Panc1 (cell line): ENCODE measurements around the gene GP2.

Experiments
- CTCF ChIP-seq: fragments of 450-650 bp; IDR thresholded peaks from 2 replicates; pipeline ENCODE4 v1.5.1; 2017; ENCODE audit warnings: mild to moderate bottlenecking
- SIN3A ChIP-seq: IDR thresholded peaks from 2 replicates; pipeline ENCODE4 v1.6.1; 2012; ENCODE audit warnings: low read depth, mild to moderate bottlenecking, low read length, moderate library complexity, borderline replicate concordance; ENCODE audit not compliant: insufficient read depth
- TF ChIP-seq, protein P1 (sequence below), 2 experiments: IDR thresholded peaks; 2 replicates each; pipeline ENCODE4 v1.6.1; 2011 to 2012; ENCODE audit warnings: low read depth in 2 of 2, control low read depth in 1 of 2, low read length in 1 of 2, mild to moderate bottlenecking in 1 of 2, moderate library complexity in 1 of 2; ENCODE audit not compliant: insufficient read depth in 1 of 2

GRCh38 chr16:20280259-20280658 lies 47.1 kb downstream of the GP2 start:
- TF ChIP-seq SIN3A (no peak), CTCF (no peak)
- TF ChIP-seq, protein P1, sequence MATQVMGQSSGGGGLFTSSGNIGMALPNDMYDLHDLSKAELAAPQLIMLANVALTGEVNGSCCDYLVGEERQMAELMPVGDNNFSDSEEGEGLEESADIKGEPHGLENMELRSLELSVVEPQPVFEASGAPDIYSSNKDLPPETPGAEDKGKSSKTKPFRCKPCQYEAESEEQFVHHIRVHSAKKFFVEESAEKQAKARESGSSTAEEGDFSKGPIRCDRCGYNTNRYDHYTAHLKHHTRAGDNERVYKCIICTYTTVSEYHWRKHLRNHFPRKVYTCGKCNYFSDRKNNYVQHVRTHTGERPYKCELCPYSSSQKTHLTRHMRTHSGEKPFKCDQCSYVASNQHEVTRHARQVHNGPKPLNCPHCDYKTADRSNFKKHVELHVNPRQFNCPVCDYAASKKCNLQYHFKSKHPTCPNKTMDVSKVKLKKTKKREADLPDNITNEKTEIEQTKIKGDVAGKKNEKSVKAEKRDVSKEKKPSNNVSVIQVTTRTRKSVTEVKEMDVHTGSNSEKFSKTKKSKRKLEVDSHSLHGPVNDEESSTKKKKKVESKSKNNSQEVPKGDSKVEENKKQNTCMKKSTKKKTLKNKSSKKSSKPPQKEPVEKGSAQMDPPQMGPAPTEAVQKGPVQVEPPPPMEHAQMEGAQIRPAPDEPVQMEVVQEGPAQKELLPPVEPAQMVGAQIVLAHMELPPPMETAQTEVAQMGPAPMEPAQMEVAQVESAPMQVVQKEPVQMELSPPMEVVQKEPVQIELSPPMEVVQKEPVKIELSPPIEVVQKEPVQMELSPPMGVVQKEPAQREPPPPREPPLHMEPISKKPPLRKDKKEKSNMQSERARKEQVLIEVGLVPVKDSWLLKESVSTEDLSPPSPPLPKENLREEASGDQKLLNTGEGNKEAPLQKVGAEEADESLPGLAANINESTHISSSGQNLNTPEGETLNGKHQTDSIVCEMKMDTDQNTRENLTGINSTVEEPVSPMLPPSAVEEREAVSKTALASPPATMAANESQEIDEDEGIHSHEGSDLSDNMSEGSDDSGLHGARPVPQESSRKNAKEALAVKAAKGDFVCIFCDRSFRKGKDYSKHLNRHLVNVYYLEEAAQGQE (IDR thresholded peaks at IDR 0.05; ENCODE audit: insufficient read depth in 1 of 2, low read depth in 2 of 2, low read length in 1 of 2): no peak
